K562 (cell line): ENCODE data around the gene CLNK. TPM values are rescaled to one million over a fixed set of nuclear protein-coding genes. Genes with fewer than 3 reads are reported as not detected.

Experiments
- BHLHE40 ChIP-seq: IDR thresholded peaks from 2 replicates; pipeline ENCODE4 v1.6.1; 2011; ENCODE audit warnings: low read length, improper control_type of control experiment
- CREBBP ChIP-seq: IDR thresholded peaks from one replicate; pipeline ENCODE4 v1.6.1; 2012; ENCODE audit warnings: low read depth, mild to moderate bottlenecking, control low read depth, inconsistent platforms, low read length
- CTBP1 ChIP-seq: fragments of 450-650 bp; IDR thresholded peaks from 2 replicates; pipeline ENCODE4 v1.6.1; 2016; ENCODE audit warnings: borderline replicate concordance
- ELF1 ChIP-seq: fragments of 200-800 bp; sonication (Bioruptor generic); IDR thresholded peaks from 2 replicates; pipeline ENCODE4 v1.6.1; 2016; ENCODE audit warnings: missing genetic modification characterization, missing compliant biosample characterization
- MCM7 ChIP-seq, 2 experiments: fragments of 450-650 bp; IDR thresholded peaks; 2 replicates each; pipeline ENCODE4 v1.6.1; 2016 to 2018
- NR2C2 ChIP-seq, 2 experiments: fragments of 200-800 bp in 1 of 2; sonication (Bioruptor generic) in 1 of 2; sonication (generic) in 1 of 2; formaldehyde crosslinking in 1 of 2; IDR thresholded peaks; 2 replicates each; pipeline versions ENCODE4 v1.6.1 to v1.8.0; 2016 to 2022; ENCODE audit warnings: mild to moderate bottlenecking in 1 of 2, missing compliant biosample characterization in 1 of 2, missing genetic modification characterization in 1 of 2, missing genetic modification reagents in 1 of 2
- PPARD ChIP-seq: fragments of 250-450 bp; sonication (Bioruptor Pico); IDR thresholded peaks from 2 replicates; pipeline ENCODE4 v1.8.0; 2022; ENCODE audit warnings: inconsistent platforms, mild to moderate bottlenecking, moderate library complexity
- RBBP5 ChIP-seq: fragments of 200-600 bp; sonication (generic); IDR thresholded peaks from 2 replicates; pipeline ENCODE4 v1.6.1; 2012; ENCODE audit warnings: borderline replicate concordance, mild to moderate bottlenecking, low read length, control low read depth, inconsistent platforms; ENCODE audit not compliant: insufficient read depth, poor library complexity, severe bottlenecking
- SAFB2 ChIP-seq: fragments of 200-400 bp; formaldehyde crosslinking; IDR thresholded peaks from 2 replicates; pipeline ENCODE4 v1.6.1; 2018; ENCODE audit warnings: borderline replicate concordance, low read length, low read depth, moderate library complexity; ENCODE audit not compliant: severe bottlenecking
- SETDB1 ChIP-seq: IDR thresholded peaks from one replicate; pipeline ENCODE4 v1.6.1; 2012; ENCODE audit warnings: low read length, control low read depth, inconsistent platforms
- SMARCB1 ChIP-seq: IDR thresholded peaks from 2 replicates; pipeline ENCODE4 v1.6.1; 2011; ENCODE audit warnings: improper control_type of control experiment, low read depth; ENCODE audit not compliant: insufficient read length
- ZNF124 ChIP-seq: sonication (generic); formaldehyde crosslinking; IDR thresholded peaks from 2 replicates; pipeline ENCODE4 v1.8.1; 2022; ENCODE audit warnings: missing genetic modification reagents
- ZNF76 ChIP-seq: fragments of 250-450 bp; sonication (Bioruptor Pico); IDR thresholded peaks from 2 replicates; pipeline ENCODE4 v1.4.0; 2020; ENCODE audit warnings: mild to moderate bottlenecking, moderate library complexity, borderline replicate concordance
- ZSCAN29 ChIP-seq: fragments of 450-650 bp; IDR thresholded peaks from 2 replicates; pipeline ENCODE4 v1.6.1; 2017
- polyA plus RNA-seq, 8 experiments: library from polyadenylated mRNA; depleted of rRNA in 4 of 8; stranded (reverse) in 5 of 8; unstranded in 3 of 8; fragments of >200 nt; fragmentation: Nextera tagmentation in 2 of 8; fragmentation: Illumina TruSeq in 1 of 8; extraction: Ambion mirVana in 2 of 8; extraction: Trizol in 1 of 8; gene quantifications; 2 replicates each; pipeline versions ENCODE4 v1.2.1 to v1.2.3, GENCODE V29; 2011 to 2014; ENCODE audit warnings: inconsistent platforms in 1 of 8, missing spikeins in 1 of 8
- total RNA-seq, 7 experiments: library from RNA; depleted of rRNA in 6 of 7; stranded (reverse); fragments of >200 nt in 6 of 7; fragmentation: Illumina TruSeq in 2 of 7; extraction: Trizol in 2 of 7; gene quantifications; 2 replicates each; pipeline versions ENCODE4 v1.2.1 to v1.2.3, GENCODE V29; 2011 to 2021; ENCODE audit warnings: low replicate concordance in 1 of 7
- TF ChIP-seq, protein P1 (sequence below): IDR thresholded peaks from 3 replicates; pipeline ENCODE4 v1.6.1; 2011; ENCODE audit warnings: borderline replicate concordance, mild to moderate bottlenecking, moderate library complexity; ENCODE audit not compliant: insufficient read length; ENCODE audit errors: extremely low read depth
- TF ChIP-seq, protein P2 (sequence below): fragments of 450-650 bp; IDR thresholded peaks from 2 replicates; pipeline ENCODE4 v1.6.1; 2018; ENCODE audit warnings: mild to moderate bottlenecking, low read depth; ENCODE audit not compliant: partially characterized antibody
- TF ChIP-seq, protein P3 (sequence below): fragments of 450-650 bp; IDR thresholded peaks from 2 replicates; pipeline ENCODE4 v1.6.1; 2017; ENCODE audit warnings: antibody characterized with exemption, mild to moderate bottlenecking
- TF ChIP-seq, protein P4 (sequence below): sonication (generic); formaldehyde crosslinking; IDR thresholded peaks from 2 replicates; pipeline ENCODE4 v1.8.1; 2022; ENCODE audit warnings: missing genetic modification reagents

CLNK gene
- total and polyA plus RNA-seq, 9 of the 15 experiments (the other 6 are each of a cell fraction or from before 2014, with no cell fraction given) = not detected

DNA sequence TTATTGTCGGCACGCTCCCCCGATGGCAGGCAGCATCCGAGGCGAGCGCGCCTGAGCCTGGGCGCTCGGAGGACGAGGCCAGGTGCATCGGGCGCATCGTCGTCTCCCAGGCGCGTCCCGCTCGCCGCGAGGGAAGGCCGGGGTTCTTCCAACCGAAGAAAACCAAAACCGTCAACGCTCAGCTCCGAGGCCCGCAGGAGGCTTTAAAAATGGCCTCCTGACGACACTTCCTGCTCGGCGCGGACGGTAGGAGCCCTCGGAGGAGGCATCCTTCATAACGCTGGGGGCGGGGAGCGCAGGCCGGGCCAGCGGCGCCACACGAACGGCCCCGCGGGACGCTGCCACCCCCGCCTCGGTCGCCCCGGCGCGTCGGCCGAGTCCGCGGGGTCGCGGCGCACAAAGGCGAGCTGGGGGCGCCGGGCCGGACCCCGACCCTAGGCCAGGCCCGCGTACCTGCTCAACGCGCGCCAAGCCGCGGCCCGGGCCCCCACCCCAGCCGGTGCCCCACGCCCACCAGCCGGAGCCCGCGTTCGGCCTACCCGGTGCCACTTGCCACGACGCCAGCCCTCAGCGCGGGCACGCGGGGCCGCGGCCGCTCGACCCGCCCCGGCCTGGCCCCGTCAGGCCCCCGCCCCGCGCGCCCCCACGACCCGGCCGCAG, 227.8 kb downstream of the CLNK start (continued):
- TF ChIP-seq, protein P1, sequence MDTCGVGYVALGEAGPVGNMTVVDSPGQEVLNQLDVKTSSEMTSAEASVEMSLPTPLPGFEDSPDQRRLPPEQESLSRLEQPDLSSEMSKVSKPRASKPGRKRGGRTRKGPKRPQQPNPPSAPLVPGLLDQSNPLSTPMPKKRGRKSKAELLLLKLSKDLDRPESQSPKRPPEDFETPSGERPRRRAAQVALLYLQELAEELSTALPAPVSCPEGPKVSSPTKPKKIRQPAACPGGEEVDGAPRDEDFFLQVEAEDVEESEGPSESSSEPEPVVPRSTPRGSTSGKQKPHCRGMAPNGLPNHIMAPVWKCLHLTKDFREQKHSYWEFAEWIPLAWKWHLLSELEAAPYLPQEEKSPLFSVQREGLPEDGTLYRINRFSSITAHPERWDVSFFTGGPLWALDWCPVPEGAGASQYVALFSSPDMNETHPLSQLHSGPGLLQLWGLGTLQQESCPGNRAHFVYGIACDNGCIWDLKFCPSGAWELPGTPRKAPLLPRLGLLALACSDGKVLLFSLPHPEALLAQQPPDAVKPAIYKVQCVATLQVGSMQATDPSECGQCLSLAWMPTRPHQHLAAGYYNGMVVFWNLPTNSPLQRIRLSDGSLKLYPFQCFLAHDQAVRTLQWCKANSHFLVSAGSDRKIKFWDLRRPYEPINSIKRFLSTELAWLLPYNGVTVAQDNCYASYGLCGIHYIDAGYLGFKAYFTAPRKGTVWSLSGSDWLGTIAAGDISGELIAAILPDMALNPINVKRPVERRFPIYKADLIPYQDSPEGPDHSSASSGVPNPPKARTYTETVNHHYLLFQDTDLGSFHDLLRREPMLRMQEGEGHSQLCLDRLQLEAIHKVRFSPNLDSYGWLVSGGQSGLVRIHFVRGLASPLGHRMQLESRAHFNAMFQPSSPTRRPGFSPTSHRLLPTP = no peak
- TF ChIP-seq ZNF124 (CRISPR knock-in tag) (no peak), PPARD (no peak), ZNF76 (CRISPR knock-in tag) (no peak), RBBP5 (peak; percentile 62), SETDB1 (no peak), SMARCB1 (no peak), CTBP1 (0 out of 2 replicates have a peak, but pooled peaks have one; percentile 22), SAFB2 (no peak), ELF1 (tag) (peak; percentile 51; the same call in 1 of the 2 replicates), ZSCAN29 (no peak), NR2C2 (CRISPR knock-in tag; IDR thresholded peaks at IDR 0.05) (no peak), NR2C2 (tag; IDR thresholded peaks at IDR 0.05) (peak; percentile 30), BHLHE40 (no peak), MCM7 (IDR thresholded peaks at IDR 0.05) (no peak), CREBBP (no peak)
- TF ChIP-seq, protein P2, sequence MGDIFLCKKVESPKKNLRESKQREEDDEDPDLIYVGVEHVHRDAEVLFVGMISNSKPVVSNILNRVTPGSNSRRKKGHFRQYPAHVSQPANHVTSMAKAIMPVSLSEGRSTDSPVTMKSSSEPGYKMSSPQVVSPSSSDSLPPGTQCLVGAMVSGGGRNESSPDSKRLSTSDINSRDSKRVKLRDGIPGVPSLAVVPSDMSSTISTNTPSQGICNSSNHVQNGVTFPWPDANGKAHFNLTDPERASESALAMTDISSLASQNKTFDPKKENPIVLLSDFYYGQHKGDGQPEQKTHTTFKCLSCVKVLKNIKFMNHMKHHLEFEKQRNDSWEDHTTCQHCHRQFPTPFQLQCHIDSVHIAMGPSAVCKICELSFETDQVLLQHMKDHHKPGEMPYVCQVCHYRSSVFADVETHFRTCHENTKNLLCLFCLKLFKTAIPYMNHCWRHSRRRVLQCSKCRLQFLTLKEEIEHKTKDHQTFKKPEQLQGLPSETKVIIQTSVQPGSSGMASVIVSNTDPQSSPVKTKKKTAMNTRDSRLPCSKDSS = no peak
- TF ChIP-seq, protein P3, sequence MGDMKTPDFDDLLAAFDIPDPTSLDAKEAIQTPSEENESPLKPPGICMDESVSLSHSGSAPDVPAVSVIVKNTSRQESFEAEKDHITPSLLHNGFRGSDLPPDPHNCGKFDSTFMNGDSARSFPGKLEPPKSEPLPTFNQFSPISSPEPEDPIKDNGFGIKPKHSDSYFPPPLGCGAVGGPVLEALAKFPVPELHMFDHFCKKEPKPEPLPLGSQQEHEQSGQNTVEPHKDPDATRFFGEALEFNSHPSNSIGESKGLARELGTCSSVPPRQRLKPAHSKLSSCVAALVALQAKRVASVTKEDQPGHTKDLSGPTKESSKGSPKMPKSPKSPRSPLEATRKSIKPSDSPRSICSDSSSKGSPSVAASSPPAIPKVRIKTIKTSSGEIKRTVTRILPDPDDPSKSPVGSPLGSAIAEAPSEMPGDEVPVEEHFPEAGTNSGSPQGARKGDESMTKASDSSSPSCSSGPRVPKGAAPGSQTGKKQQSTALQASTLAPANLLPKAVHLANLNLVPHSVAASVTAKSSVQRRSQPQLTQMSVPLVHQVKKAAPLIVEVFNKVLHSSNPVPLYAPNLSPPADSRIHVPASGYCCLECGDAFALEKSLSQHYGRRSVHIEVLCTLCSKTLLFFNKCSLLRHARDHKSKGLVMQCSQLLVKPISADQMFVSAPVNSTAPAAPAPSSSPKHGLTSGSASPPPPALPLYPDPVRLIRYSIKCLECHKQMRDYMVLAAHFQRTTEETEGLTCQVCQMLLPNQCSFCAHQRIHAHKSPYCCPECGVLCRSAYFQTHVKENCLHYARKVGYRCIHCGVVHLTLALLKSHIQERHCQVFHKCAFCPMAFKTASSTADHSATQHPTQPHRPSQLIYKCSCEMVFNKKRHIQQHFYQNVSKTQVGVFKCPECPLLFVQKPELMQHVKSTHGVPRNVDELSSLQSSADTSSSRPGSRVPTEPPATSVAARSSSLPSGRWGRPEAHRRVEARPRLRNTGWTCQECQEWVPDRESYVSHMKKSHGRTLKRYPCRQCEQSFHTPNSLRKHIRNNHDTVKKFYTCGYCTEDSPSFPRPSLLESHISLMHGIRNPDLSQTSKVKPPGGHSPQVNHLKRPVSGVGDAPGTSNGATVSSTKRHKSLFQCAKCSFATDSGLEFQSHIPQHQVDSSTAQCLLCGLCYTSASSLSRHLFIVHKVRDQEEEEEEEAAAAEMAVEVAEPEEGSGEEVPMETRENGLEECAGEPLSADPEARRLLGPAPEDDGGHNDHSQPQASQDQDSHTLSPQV = peak; percentile 58; the same call in 1 of the 2 replicates
- TF ChIP-seq, protein P4, sequence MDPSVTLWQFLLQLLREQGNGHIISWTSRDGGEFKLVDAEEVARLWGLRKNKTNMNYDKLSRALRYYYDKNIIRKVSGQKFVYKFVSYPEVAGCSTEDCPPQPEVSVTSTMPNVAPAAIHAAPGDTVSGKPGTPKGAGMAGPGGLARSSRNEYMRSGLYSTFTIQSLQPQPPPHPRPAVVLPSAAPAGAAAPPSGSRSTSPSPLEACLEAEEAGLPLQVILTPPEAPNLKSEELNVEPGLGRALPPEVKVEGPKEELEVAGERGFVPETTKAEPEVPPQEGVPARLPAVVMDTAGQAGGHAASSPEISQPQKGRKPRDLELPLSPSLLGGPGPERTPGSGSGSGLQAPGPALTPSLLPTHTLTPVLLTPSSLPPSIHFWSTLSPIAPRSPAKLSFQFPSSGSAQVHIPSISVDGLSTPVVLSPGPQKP = no peak
